Left kidney (tissue), 8 donors: ENCODE results near the gene MS4A14. TPM values are rescaled to one million over a fixed set of nuclear protein-coding genes. Genes with fewer than 3 reads are reported as not detected.
"Not testable (repeated sequence)": the region's sequence is repeated elsewhere in the genome, so short reads cannot be mapped to it uniquely, and the experiment has no call there.

Source experiments
- DNase-seq: peaks from one replicate; pipeline ENCODE4 v3.0.0-alpha.2; 2013
- long read RNA-seq, 8 donors: transcript quantifications; one replicate each; lab custom pipeline, GENCODE V29; 2026
- polyA plus RNA-seq: library from polyadenylated mRNA; unstranded; fragments of 120-200 nt; gene quantifications from one replicate; pipeline ENCODE4 v1.2.1, GENCODE V29; 2013; ENCODE audit not compliant: insufficient read length

The MS4A14 gene
- polyA plus RNA-seq = 0.62 TPM
- long read RNA-seq, donor 1 = 0 reads
- long read RNA-seq, donor 2 = 0 reads
- long read RNA-seq, donor 3 = 0 reads
- long read RNA-seq, donor 4 = 0 reads
- long read RNA-seq, donor 5 = 0 reads
- long read RNA-seq, donor 6 = 0 reads
- long read RNA-seq, donor 7 = 0 reads
- long read RNA-seq, donor 8 = 0 reads

- no peak for DNase-seq
Measured at GRCh38 chr11:60396382-60396781, at the start of gene MS4A14. TSS of gene MS4A14 (plus strand) at chr11:60396459. CDS start at chr11:60396579, 120 bp downstream.

GRCh38 chr11:60347084-60347797, 49.0 kb upstream of the MS4A14 start:
- no peak for DNase-seq

GRCh38 chr11:60348116-60348515, 48.1 kb upstream of the MS4A14 start:
- no peak for DNase-seq

GRCh38 chr11:60349990-60350389, 46.3 kb upstream of the MS4A14 start:
- no peak for DNase-seq

GRCh38 chr11:60357771-60358170, 38.5 kb upstream of the MS4A14 start:
- no peak for DNase-seq

- no peak for DNase-seq
Measured at GRCh38 chr11:60360621-60361020, 35.6 kb upstream of the MS4A14 start.

- DNase-seq = no peak
Measured at GRCh38 chr11:60362241-60362640, 34.0 kb upstream of the MS4A14 start.

- peak; percentile 81 for DNase-seq
Measured at GRCh38 chr11:60363542-60364470, 32.5 kb upstream of the MS4A14 start.

- DNase-seq = not testable (repeated sequence)
Measured at GRCh38 chr11:60366262-60366904, 29.9 kb upstream of the MS4A14 start.

- no peak for DNase-seq
Measured at GRCh38 chr11:60367009-60367408, 29.2 kb upstream of the MS4A14 start.

GRCh38 chr11:60367896-60368295, 28.4 kb upstream of the MS4A14 start:
- DNase-seq = no peak

- DNase-seq = no peak
Measured at GRCh38 chr11:60370252-60370810, 25.9 kb upstream of the MS4A14 start.

- no peak for DNase-seq
Measured at GRCh38 chr11:60370811-60371298, 25.4 kb upstream of the MS4A14 start.

GRCh38 chr11:60371386-60371785, 24.9 kb upstream of the MS4A14 start:
- no peak for DNase-seq

GRCh38 chr11:60371854-60372253, 24.4 kb upstream of the MS4A14 start:
- DNase-seq = no peak

GRCh38 chr11:60372767-60373166, 23.5 kb upstream of the MS4A14 start:
- DNase-seq = no peak

GRCh38 chr11:60375316-60375715, 20.9 kb upstream of the MS4A14 start:
- no peak for DNase-seq

- no peak for DNase-seq
Measured at GRCh38 chr11:60376601-60377000, 19.7 kb upstream of the MS4A14 start.

- no peak for DNase-seq
Measured at GRCh38 chr11:60377401-60378136, 18.7 kb upstream of the MS4A14 start.

GRCh38 chr11:60378354-60378753, 17.9 kb upstream of the MS4A14 start, which contains the start of gene MS4A7:
TSS of gene MS4A7 (plus strand) at chr11:60378532. CDS start at chr11:60383142, 4,610 bp downstream.
- peak; percentile 11 for DNase-seq
